NCI-H2081 (cell line): Measurements from ENCODE around the gene INTS7.
"Not testable (repeated sequence)": the region's sequence is repeated elsewhere in the genome, so short reads cannot be mapped to it uniquely, and the experiment has no call there.

Experiments used
- DNase-seq, 2 experiments: peaks; one replicate each; lab custom pipeline; 2025; lab: John Stamatoyannopoulos, UW

The INTS7 gene

DNA sequence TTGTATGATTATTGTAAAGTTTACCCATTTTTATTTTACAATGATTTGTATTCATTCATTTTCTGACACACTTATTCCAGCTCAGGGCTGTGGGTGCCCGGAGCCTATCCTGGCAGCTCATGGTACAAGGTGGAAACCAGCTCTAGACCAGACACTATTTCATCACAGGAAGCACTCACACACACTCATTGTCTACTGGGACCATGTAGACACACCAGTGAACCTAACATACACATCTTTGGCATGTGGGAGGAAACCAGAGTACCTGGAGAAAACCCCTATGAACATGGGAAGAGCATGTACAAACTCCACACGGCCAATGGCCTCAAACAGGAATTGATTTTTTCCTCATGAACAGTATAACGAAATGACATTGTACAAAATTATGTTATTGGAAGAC, 2.5 kb upstream of the INTS7 start:
- DNase-seq, result no peak

DNA sequence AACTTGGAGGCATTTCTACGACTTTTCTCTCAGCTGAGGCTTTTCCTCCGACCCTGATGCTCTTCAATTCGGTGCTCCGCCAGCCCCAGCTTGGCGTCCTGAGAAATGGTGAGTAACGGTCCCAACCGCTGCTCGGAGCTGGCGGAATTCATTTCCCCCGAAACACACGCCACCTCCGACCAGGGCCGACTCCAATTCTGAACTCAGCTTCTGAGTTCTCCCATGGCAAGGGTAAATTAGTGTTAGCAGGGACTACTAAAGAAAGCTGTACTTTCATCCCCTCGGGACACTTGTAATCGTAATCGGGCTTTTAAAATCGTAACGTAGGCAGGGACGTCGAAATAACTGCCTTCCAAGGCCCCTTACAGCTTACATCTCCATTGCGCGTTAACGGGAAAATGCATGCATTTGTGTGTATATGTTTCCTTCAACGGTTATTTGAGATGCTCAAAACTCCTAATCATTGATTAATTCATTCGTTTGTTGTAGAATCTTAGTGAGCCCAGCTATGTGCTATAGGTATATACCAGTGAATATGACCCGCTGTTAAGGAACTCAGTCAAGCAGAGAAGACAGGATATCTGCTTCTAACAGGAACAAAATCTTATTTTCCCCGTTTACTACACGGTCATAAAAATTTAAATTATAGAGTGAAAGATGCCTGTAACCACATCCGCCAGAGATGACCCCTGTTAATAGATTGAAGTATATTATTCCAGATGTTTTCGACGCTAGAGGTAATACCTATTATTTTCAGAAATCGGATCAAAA, 663 bp upstream of the INTS7 start:
- peak in 1 of 2 experiments; percentile 39 for DNase-seq

- DNase-seq, result no peak
Observed at GRCh38 chr1:212034516-212035122, 738 bp downstream of the INTS7 start.

- DNase-seq, result no peak
Observed at GRCh38 chr1:212030936-212031528, 4.3 kb downstream of the INTS7 start.

DNA sequence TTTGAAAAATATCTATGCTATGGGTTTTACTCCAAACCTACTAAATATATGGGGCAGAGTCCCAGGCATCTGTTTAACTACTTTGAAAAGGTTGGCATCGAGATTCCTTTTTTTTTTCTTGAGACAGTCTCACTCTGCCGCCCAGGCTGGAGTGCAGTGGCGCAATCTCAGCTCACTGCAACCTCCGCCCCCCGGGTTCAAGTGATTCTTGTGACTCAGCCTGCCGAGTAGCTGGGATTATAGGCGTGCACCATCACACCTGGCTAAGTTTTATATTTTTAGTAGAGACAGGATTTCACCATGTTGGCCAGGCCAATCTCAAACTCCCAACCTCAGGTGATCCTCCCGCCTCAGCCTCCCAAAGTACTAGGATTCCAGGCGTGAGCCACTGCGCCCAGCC, 7.6 kb downstream of the INTS7 start:
- not testable (repeated sequence) for DNase-seq

- DNase-seq, result no peak
Observed at GRCh38 chr1:212024469-212025149, 10.7 kb downstream of the INTS7 start.

GRCh38 chr1:212022908-212023307, 12.4 kb downstream of the INTS7 start:
- DNase-seq, result not testable (repeated sequence)

GRCh38 chr1:212021563-212021962, 13.8 kb downstream of the INTS7 start:
- no peak for DNase-seq

GRCh38 chr1:212020975-212021374, 14.4 kb downstream of the INTS7 start:
- DNase-seq, result no peak

GRCh38 chr1:212013672-212014071, 21.7 kb downstream of the INTS7 start:
- no peak for DNase-seq

- DNase-seq, result peak; percentile 75 to 82
Observed at GRCh38 chr1:212012034-212012740, 23.2 kb downstream of the INTS7 start.

- DNase-seq, result no peak
Observed at GRCh38 chr1:212010004-212010403, 25.4 kb downstream of the INTS7 start.

GRCh38 chr1:212009561-212009960, 25.8 kb downstream of the INTS7 start:
- DNase-seq, result no peak

GRCh38 chr1:212007886-212008285, 27.5 kb downstream of the INTS7 start:
- no peak for DNase-seq

DNA sequence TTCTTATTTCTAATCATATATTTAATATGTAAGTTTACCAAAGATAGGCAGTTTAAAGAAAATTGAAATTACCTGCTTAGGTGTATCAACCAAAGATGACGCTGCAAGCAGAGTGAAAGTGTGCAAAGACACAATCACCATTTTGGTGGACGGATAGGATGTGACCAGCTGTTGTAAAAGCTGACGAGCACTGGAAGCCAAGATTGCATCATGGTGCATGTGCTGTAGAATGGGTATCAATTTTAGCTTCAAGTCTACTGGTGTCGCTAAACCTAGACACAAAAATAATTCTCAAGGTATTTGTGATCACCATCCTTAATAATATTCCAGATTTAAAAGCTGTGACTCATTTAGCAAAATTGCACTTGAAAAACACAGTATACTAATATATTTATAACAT, 28.2 kb downstream of the INTS7 start:
- DNase-seq, result no peak

GRCh38 chr1:212004895-212005608, 30.3 kb downstream of the INTS7 start:
- no peak for DNase-seq

- no peak for DNase-seq
Observed at GRCh38 chr1:212002536-212002935, 32.8 kb downstream of the INTS7 start.

DNA sequence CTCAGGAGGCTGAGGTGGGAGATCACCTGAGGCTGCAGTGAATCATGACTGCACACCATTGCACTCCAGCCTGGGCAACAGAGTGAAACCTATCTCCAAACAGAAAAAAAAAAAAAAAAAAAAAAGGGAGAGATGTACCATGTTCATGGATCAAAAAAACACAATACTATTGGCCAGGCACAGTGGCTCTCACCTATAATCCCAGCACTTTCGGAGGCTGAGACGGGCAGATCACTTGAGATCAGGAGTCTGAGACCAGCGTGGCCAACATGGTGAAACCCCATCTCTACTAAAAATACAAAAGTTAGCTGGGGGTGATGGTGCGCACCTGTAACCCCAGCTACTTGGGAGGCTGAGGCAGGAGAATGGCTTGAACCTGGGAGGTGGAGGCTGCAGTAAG, 37.9 kb downstream of the INTS7 start:
- DNase-seq, result not testable (repeated sequence)

DNA sequence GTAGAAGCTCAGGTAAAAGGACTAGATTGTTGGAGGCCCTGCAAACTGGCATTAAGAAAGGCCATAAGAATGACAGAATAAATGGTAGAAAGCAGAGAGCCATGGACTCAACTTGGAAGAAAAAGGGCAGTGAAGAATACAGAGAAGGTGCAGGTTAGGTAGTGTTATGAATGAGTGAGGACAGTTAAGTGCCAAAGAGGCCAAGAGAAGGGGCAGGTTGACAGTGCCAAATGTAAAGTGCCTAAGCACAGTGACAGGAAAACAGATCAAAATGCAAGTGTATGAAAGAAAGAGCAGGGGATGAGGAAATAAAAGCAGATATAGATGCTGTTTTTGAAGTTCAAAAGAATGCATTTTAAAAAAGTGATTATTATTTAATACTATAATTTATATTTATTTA, 43.7 kb downstream of the INTS7 start:
- DNase-seq, result no peak

GRCh38 chr1:211986628-211987254, 48.6 kb downstream of the INTS7 start:
- DNase-seq, result no peak
